Heart right ventricle (tissue), 16 donors: ENCODE results near the gene NHS. TPM values are rescaled to one million over a fixed set of nuclear protein-coding genes. Genes with fewer than 3 reads are reported as not detected.

Experiments
- ATAC-seq, 8 donors: fragments of 200-7000 bp; cut with Tn5 transposase; one replicate each; pipeline ENCODE4 v1.9.1; 2020; ENCODE audit warnings: mild to moderate bottlenecking in 8 of 8, moderate library complexity in 8 of 8, moderate number of reproducible peaks in 1 of 8
- DNase-seq, 2 donors: peaks; one replicate each; pipeline ENCODE4 v3.0.0-alpha.2; 2020
- H3K27ac ChIP-seq, 10 donors: fragments of 200-600 bp; sonication (generic) in 2 of 10; one replicate each; pipeline versions ENCODE4 v1.5.0 to v1.8.0; 2020 to 2022; ENCODE audit warnings: mild to moderate bottlenecking in 3 of 10
- H3K27me3 ChIP-seq, 7 donors: fragments of 200-600 bp; one replicate each; pipeline ENCODE4 v1.8.0; 2021 to 2022; ENCODE audit warnings: mild to moderate bottlenecking in 2 of 7
- H3K36me3 ChIP-seq, 9 donors: fragments of 200-600 bp; sonication (generic) in 1 of 9; one replicate each; pipeline versions ENCODE4 v1.5.0 to v1.8.0; 2020 to 2022; ENCODE audit warnings: mild to moderate bottlenecking in 2 of 9
- H3K4me1 ChIP-seq, 9 donors: fragments of 200-600 bp; sonication (generic) in 1 of 9; one replicate each; pipeline versions ENCODE4 v1.5.0 to v1.8.0; 2020 to 2022; ENCODE audit warnings: mild to moderate bottlenecking in 4 of 9
- H3K4me3 ChIP-seq, 10 donors: fragments of 200-600 bp; sonication (generic) in 2 of 10; one replicate each; pipeline versions ENCODE4 v1.5.0 to v1.8.0; 2020 to 2022; ENCODE audit warnings: mild to moderate bottlenecking in 7 of 10, moderate library complexity in 2 of 10
- H3K9me3 ChIP-seq, 11 donors: fragments of 200-600 bp in 10 of 11; sonication (generic) in 2 of 11; one replicate each; pipeline versions ENCODE4 v1.5.0 to v1.8.0; 2013 to 2022; ENCODE audit warnings: mild to moderate bottlenecking in 2 of 11, control low read depth in 1 of 11, moderate library complexity in 1 of 11
- CTCF ChIP-seq, 9 donors: fragments of 200-600 bp; sonication (generic) in 2 of 9; IDR thresholded peaks; one replicate each; pipeline versions ENCODE4 v1.5.0 to v1.8.0; 2021 to 2022; ENCODE audit warnings: antibody characterized with exemption in 9 of 9, mild to moderate bottlenecking in 5 of 9, moderate library complexity in 1 of 9
- WGBS, 2 donors: extraction: QIAGEN DNeasy Blood & Tissue Kit; methylation state at CpG; one replicate each; pipeline ENCODE4 v1.1.7; 2013; ENCODE audit warnings: inconsistent platforms in 1 of 2; 5-methylcytosine and 5-hydroxymethylcytosine counted together
- intact Hi-C, 10 donors: fragments of 100-400 bp; cut with DNase I; formaldehyde crosslinking; loops; one replicate each; pipeline versions ENCODE4 v1.11.1 to v1.14.2; 2022
- polyA plus RNA-seq, 2 donors: library from polyadenylated mRNA; stranded (reverse); fragments of 200-250 nt; gene quantifications; one replicate each; pipeline ENCODE4 v1.2.3, GENCODE V29; 2013
- total RNA-seq, 10 donors: library from RNA; stranded (reverse); fragmentation: NEBNext Ultra II Directional in 3 of 10; extraction: Animal tissue kit (Norgen Biotek cat#: 25700) in 3 of 10; gene quantifications; one replicate each; pipeline versions ENCODE4 v1.2.1 to v1.2.4, GENCODE V29; 2021 to 2023
- donor health status: Arrhythmogenic right ventricular cardiomyopathy.
- donor health status: ischemic (EF 13 %, LVEDD 7.1; RV severe dilation, severe dysfunction).
- donor health status: healthy with polysubstance abuse.
- donor health status: DM: no; HTN: yes; CAD: no.
- donor health status: DM: no; HTN: no; CAD: no.
- donor health status: ischemic (EF 25% LVEDD 6.9; RV normal size, moderate dysfunction).
- donor health status: ischemic (EF 25% LVEDD 5.7; RV mildly dilated, moderate dysfunction).
- donor health status: healthy.
- donor health status: DM: yes; HTN: yes; CAD: no.
- donor health status: Ischemic cardiomyopathy.
- donor health status: ischemic (EF 35%, LVEDD 5.7; RV mildly dilated, moderate dysfunction).
- donor health status: nonischemic (EF 11% LVEDD 7.7; RV severe dilation, severe dysfunction).
- donor health status: DM: yes; HTN: yes; CAD: no.
- donor health status: PGD.
- donor health status: ischemic (EF 29% LVEDD 5.4; RV normal size, mild dysfunction).
- donor health status: nonischemic (EF 23%, LVEDD 6.1; RV moderate dilation, normal function).

The NHS gene
- total and polyA plus RNA-seq, 12 donors, result 0.20 to 2.7 (median 1.2) TPM

GRCh38 chrX:17585006-17585405, 210.0 kb downstream of the NHS start:
- TF ChIP-seq CTCF (IDR thresholded peaks at IDR 0.05), result no peak
- H3K4me3 ChIP-seq, result no peak overlapping the region
- H3K36me3 ChIP-seq, result no peaks in the 10 kb centered on the region
- peaks cover 0 to 25% (median 9%) of the 10 kb centered on the region in 9 donors for H3K4me1 ChIP-seq
- ATAC-seq, result no peak
- DNase-seq, result no peak
- peaks cover 0 to 9% (median 0%) of the 10 kb centered on the region in 7 donors for H3K27me3 ChIP-seq
- H3K27ac ChIP-seq, result no peak overlapping the region
- H3K9me3 ChIP-seq, result no peaks in the 10 kb centered on the region
- WGBS, 2 donors, result 93 to 100% methylated on average over 3 of the region's 3 CpGs
- intact Hi-C loops, result loop anchor here in 3 of 10 donors (10.0 kb wide), 2 partner anchors 50 to 210 kb away; partner anchors contain the start of gene NHS (in 2 of the 3)

DNA sequence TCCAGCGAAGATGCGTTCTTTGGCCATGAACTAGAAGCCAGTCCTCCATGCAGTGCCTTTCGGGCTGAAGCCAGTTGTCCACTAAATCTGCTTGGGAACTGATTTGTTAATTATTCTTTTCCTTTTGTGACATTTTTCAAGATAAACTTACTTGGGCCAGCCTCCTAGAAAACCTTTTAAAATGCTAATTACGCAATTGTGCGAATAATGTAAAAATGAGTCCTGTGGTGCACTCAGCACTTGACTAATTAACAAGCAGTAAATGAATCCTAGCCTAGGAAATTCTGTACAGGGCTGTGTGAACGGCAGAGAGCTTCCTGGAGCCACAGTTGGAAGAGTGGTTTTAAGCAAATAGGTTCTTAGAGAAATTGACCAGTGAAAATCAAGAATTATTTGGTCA, 212.4 kb downstream of the NHS start:
- Histone ChIP-seq H3K27ac (no peak overlapping the region), H3K27me3 (peaks cover 0 to 4% (median 0%) of the 10 kb centered on the region in 7 donors), H3K4me1 (peaks cover 0 to 19% (median 0%) of the 10 kb centered on the region in 9 donors), H3K4me3 (no peak overlapping the region), H3K9me3 (no peaks in the 10 kb centered on the region), H3K36me3 (no peaks in the 10 kb centered on the region)
- TF ChIP-seq CTCF (IDR thresholded peaks at IDR 0.05), result no peak
- 94% methylated on average over 6 of the region's 6 CpGs for WGBS, 2 donors
- DNase-seq (no peak), ATAC-seq (no peak)
- intact Hi-C loops, result loop anchor here in 3 of 10 donors (10.0 kb wide), 2 partner anchors 53 to 213 kb away; partner anchors contain the start of gene NHS (in 2 of the 3)

DNA sequence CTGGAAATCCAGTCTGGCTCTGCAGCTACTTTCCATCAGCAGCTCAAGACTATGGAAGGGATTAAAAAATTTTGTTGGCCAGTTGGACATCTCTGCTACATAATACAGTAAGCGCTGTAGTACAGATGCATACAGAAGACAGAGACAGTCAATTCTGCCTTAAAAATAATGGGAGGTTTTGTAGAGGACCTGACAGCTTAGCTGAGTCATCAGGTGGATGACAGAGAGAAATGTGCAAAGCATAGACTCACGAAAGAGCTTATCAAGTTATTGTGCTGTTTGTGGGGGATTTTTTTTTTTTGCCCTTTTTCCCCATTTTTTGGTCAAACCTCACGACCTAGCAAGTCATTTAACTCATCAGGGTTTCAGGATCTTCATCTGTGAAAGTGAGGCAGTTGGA, 213.3 kb downstream of the NHS start:
- TF ChIP-seq CTCF (IDR thresholded peaks at IDR 0.05), result no peak
- DNase-seq, result no peak
- ATAC-seq, result no peak
- WGBS, 2 donors, result 78 to 79% methylated on average over 3 of the region's 3 CpGs
- Histone ChIP-seq H3K4me3 (no peak overlapping the region), H3K27me3 (peaks cover 0 to 4% (median 0%) of the 10 kb centered on the region in 7 donors), H3K9me3 (no peaks in the 10 kb centered on the region), H3K27ac (no peak overlapping the region), H3K36me3 (no peaks in the 10 kb centered on the region), H3K4me1 (peaks cover 0 to 23% (median 0%) of the 10 kb centered on the region in 9 donors)
- intact Hi-C loops, result loop anchor here in 3 of 10 donors (10.0 kb wide), 2 partner anchors 54 to 214 kb away; partner anchors contain the start of gene NHS (in 2 of the 3)

GRCh38 chrX:17590892-17591740, 216.1 kb downstream of the NHS start:
- intact Hi-C loops, result loop anchor here in 9 of 10 donors (1.0 to 10.0 kb wide), 12 partner anchors 54 to 349 kb away; partner anchors contain the start of gene NHS (in 5 of the 9)
- Histone ChIP-seq H3K27me3 (peaks cover 0 to 8% (median 0%) of the 10 kb centered on the region in 7 donors), H3K27ac (peak overlapping the region in 2 of 10 donors; percentile 15 to 25), H3K4me1 (peaks cover 0 to 19% (median 0%) of the 10 kb centered on the region in 9 donors), H3K4me3 (peak overlapping the region in 3 of 10 donors; percentile 10 to 24 (median 22)), H3K9me3 (no peaks in the 10 kb centered on the region), H3K36me3 (no peaks in the 10 kb centered on the region)
- peak; percentile 67 to 98 (median 88) for ATAC-seq
- peak; percentile 27 to 51 for DNase-seq
- TF ChIP-seq CTCF (IDR thresholded peaks at IDR 0.05), result peak; percentile 52 to 76 (median 66)
- 40 to 42% methylated on average over 9 of the region's 9 CpGs for WGBS, 2 donors
